Ramos (cell line): ENCODE data around the gene NRL.
"Not testable (repeated sequence)": the region's sequence is repeated elsewhere in the genome, so short reads cannot be mapped to it uniquely, and the experiment has no call there.

Experiments used
- in situ Hi-C: fragments of 300-500 bp; cut with MboI; formaldehyde crosslinking; loops from one replicate; pipeline ENCODE4 v1.14.3; 2022; ENCODE audit warnings: low sequenced_read_pairs; ENCODE audit not compliant: unreplicated experiment

Gene NRL

DNA sequence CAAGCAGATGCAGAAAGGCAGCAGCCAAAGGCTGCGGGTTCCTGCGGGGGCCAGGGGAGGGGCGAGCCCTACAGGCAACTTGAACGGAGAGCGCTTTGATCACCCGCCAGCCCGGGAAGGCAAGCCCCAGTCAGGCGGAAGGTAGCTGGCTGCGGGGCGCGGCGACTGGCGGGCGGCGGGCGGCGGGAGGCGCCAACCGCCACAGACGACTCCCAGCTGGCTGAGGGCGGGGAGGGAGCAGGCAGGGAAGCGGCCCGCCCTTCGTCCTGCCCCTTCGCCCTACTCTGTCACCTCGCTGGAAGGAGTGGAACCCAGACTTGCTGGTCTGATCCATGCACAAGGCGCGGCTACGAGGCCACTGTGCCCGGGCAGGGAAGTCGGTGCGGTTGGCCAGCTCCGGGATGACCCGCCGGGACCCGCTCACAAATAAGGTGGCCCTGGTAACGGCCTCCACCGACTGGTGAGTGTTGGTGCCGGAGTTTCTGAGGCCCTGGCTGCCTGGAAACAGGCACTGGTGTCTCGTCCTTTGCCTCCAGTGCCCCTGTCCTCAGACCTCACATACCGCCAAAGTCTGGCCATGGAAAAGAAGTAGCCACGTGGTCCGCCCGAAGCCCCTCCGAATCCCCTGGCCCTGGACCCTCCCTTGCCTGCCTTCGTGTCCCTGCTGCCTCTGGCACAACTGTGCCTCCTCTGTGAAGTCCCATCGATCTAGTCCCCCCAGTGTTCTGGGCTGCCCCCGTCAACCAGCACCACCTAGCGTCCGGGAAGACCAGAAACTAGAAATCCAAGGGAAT, 78.4 kb downstream of the NRL start:
- in situ Hi-C loops: no loop called here

DNA sequence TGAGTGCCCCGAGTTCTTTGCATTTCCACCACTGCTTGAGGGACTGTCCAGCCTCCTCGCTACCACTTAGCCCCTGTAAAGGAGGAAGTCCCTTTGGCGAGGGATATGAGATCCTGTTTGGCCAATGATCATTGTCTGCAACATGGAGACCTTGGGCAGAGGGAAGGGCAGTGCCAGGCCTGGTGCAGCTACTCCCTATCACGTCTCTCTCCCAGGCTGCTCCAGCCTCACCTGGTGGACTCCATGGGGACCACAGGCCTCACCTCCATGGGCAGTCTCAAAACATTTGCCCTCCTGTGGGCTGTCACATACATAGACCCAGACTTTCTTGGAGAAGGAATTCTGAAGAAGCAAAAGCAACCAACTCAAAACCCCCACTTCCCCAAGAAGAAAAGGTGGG, 79.0 kb downstream of the NRL start:
- in situ Hi-C loops: not testable (repeated sequence)

DNA sequence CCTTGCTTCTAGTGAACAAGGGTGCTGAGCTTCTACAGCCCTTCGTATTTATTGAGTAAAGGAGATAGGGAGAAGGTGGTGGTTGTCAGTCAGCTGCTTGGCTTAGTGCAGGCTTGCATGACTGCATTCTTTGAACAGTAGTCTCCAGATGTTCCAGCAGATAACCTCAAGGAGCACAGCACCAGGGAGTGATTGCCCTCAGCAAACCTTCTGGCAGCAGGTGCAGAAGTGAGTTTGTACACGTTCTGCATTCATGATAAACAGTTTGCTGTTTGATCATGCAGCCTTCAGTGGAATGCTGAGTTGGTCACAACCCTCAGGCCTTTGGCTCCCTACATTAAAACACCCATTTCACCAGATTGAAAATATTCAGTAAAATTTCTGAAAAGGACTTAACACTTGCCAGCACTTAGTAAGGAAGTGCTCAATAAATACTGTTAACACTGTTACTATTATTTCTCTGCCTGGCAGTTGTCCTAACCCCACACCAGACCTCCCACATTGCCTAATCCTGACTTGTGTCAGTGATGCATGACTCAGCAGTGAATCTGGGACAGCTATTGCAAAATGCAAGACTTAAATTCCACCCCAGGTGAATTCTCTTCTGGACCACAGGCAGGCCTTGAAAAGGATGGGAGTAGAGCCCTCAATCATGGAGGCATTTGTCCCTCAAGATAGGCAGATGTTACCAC, 81.9 kb downstream of the NRL start:
- in situ Hi-C loops: no loop called here

DNA sequence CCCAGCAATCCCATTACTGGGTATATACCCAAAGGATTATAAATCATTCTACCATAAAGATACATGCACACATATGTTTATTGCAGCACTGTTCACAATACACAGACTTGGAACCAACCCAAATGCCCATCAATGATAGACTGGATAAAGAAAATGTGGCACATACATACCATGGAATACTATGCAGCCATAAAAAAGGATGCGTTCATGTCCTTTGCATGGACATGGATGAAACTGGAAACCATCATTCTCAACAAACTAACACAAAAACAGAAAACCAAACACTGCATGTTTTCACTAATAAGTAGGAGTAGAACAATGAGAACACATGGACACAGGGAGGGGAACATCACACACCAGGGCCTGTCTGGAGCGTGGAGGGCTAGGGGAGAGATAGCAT, 83.4 kb downstream of the NRL start:
- in situ Hi-C loops: not testable (repeated sequence)

DNA sequence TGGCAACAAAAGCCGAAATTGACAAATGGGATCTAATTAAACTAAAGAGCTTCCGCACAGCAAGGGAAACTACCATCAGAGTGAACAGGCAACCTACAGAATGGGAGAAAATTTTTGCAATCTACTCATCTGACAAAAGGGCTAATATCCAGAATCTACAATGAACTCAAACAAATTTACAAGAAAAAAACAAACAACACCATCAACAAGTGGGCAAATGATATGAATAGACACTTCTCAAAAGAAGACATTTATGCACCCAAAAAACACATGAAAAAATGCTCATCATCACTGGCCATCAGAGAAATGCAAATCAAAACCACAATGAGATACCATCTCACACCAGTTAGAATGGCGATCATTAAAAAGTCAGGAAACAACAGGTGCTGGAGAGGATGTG, 85.1 kb downstream of the NRL start:
- in situ Hi-C loops: not testable (repeated sequence)
